ENCODE measurements around the gene DUOXA1. TPM values are rescaled to one million over a fixed set of nuclear protein-coding genes. Genes with fewer than 3 reads are reported as not detected.

Gene DUOXA1
- total RNA-seq, 2 experiments from 2014 or later = not detected

GRCh38 chr15:45100884-45101625 is 28.6 kb downstream of the DUOXA1 start:
- no peaks in the 10 kb centered on the region for H3K36me3 Mint-ChIP-seq (ENCODE audit: low read depth)
- no peaks in the 10 kb centered on the region for H3K9me3 Mint-ChIP-seq
- POLR2A ChIA-PET = no interaction called here
- H3K4me3 Mint-ChIP-seq = no peak overlapping the region
- H3K4me1 Mint-ChIP-seq = no peaks in the 10 kb centered on the region
- CTCF ChIA-PET = no interaction called here
- H3K27ac Mint-ChIP-seq = no peak overlapping the region
- DNase-seq = no peak
- peaks cover 4% of the 10 kb centered on the region for H3K27me3 Mint-ChIP-seq

- no peak overlapping the region for H3K4me3 Mint-ChIP-seq
- no peak for DNase-seq
- H3K9me3 Mint-ChIP-seq = no peaks in the 10 kb centered on the region
- CTCF ChIA-PET = no interaction called here
- H3K4me1 Mint-ChIP-seq = no peaks in the 10 kb centered on the region
- no peaks in the 10 kb centered on the region for H3K36me3 Mint-ChIP-seq (ENCODE audit: low read depth)
- no peak overlapping the region for H3K27ac Mint-ChIP-seq
- POLR2A ChIA-PET = no interaction called here
- H3K27me3 Mint-ChIP-seq = no peaks in the 10 kb centered on the region
These were observed 30.0 kb downstream of the DUOXA1 start for GRCh38 chr15:45099549-45100165.

GRCh38 chr15:45097466-45097865 is 32.2 kb downstream of the DUOXA1 start:
- no peak overlapping the region for H3K27ac Mint-ChIP-seq
- no peak for DNase-seq

GRCh38 chr15:45095661-45096060 is 34.0 kb downstream of the DUOXA1 start:
- no peaks in the 10 kb centered on the region for H3K4me1 Mint-ChIP-seq
- H3K27me3 Mint-ChIP-seq = peaks cover 10% of the 10 kb centered on the region
- no peak overlapping the region for H3K4me3 Mint-ChIP-seq
- H3K27ac Mint-ChIP-seq = no peak overlapping the region
- no peak for DNase-seq
- H3K36me3 Mint-ChIP-seq (ENCODE audit: low read depth) = no peaks in the 10 kb centered on the region
- no peaks in the 10 kb centered on the region for H3K9me3 Mint-ChIP-seq
- POLR2A ChIA-PET = no interaction called here
- CTCF ChIA-PET = interaction anchor here (1.4 kb wide), 1 partner anchor 22 kb away, joined by 3 read pairs; no protein-coding TSS in a partner anchor

More at GRCh38 chr15:45097466-45097865, 32.2 kb downstream of the DUOXA1 start:
- H3K27me3 Mint-ChIP-seq = no peaks in the 10 kb centered on the region
- H3K36me3 Mint-ChIP-seq (ENCODE audit: low read depth) = no peaks in the 10 kb centered on the region
- POLR2A ChIA-PET = no interaction called here
- CTCF ChIA-PET = interaction anchor here (1.6 kb wide), 1 partner anchor 19 kb away, joined by 4 read pairs; no protein-coding TSS in a partner anchor
- no peaks in the 10 kb centered on the region for H3K9me3 Mint-ChIP-seq
- H3K4me1 Mint-ChIP-seq = no peaks in the 10 kb centered on the region
- no peak overlapping the region for H3K4me3 Mint-ChIP-seq

GRCh38 chr15:45094358-45094730 is 35.3 kb downstream of the DUOXA1 start:
- no peak overlapping the region for H3K4me3 Mint-ChIP-seq
- CTCF ChIA-PET = interaction anchor here (1.4 kb wide), 1 partner anchor 24 kb away, joined by 3 read pairs; no protein-coding TSS in a partner anchor

GRCh38 chr15:45093622-45094357 is 35.9 kb downstream of the DUOXA1 start:
- no peaks in the 10 kb centered on the region for H3K4me1 Mint-ChIP-seq
- no peak overlapping the region for H3K27ac Mint-ChIP-seq
- DNase-seq = no peak
- H3K9me3 Mint-ChIP-seq = no peaks in the 10 kb centered on the region
- CTCF ChIA-PET = no interaction called here
- peaks cover 19% of the 10 kb centered on the region for H3K27me3 Mint-ChIP-seq
- POLR2A ChIA-PET = no interaction called here
- no peaks in the 10 kb centered on the region for H3K36me3 Mint-ChIP-seq (ENCODE audit: low read depth)
- no peak overlapping the region for H3K4me3 Mint-ChIP-seq

More at GRCh38 chr15:45094358-45094730, 35.3 kb downstream of the DUOXA1 start:
- peaks cover 17% of the 10 kb centered on the region for H3K27me3 Mint-ChIP-seq
- H3K4me1 Mint-ChIP-seq = no peaks in the 10 kb centered on the region
- H3K9me3 Mint-ChIP-seq = no peaks in the 10 kb centered on the region
- no peaks in the 10 kb centered on the region for H3K36me3 Mint-ChIP-seq (ENCODE audit: low read depth)
- POLR2A ChIA-PET = no interaction called here
- H3K27ac Mint-ChIP-seq = no peak overlapping the region
- no peak for DNase-seq

GRCh38 chr15:45093013-45093412 is 36.7 kb downstream of the DUOXA1 start:
- DNase-seq = no peak
- peaks cover 19% of the 10 kb centered on the region for H3K27me3 Mint-ChIP-seq
- ChIA-PET CTCF (no interaction called here), POLR2A (no interaction called here)
- no peaks in the 10 kb centered on the region for H3K9me3 Mint-ChIP-seq
- H3K4me1 Mint-ChIP-seq = no peaks in the 10 kb centered on the region
- H3K4me3 Mint-ChIP-seq = no peak overlapping the region
- H3K27ac Mint-ChIP-seq = no peak overlapping the region
- no peaks in the 10 kb centered on the region for H3K36me3 Mint-ChIP-seq (ENCODE audit: low read depth)

- H3K4me3 Mint-ChIP-seq = no peak overlapping the region
- ChIA-PET POLR2A (no interaction called here), CTCF (no interaction called here)
- peaks cover 29% of the 10 kb centered on the region for H3K27me3 Mint-ChIP-seq
- no peak overlapping the region for H3K27ac Mint-ChIP-seq
- H3K4me1 Mint-ChIP-seq = no peaks in the 10 kb centered on the region
- H3K36me3 Mint-ChIP-seq (ENCODE audit: low read depth) = no peaks in the 10 kb centered on the region
- no peaks in the 10 kb centered on the region for H3K9me3 Mint-ChIP-seq
- no peak for DNase-seq
These were observed 38.1 kb downstream of the DUOXA1 start for GRCh38 chr15:45091576-45091975.

- peaks cover 29% of the 10 kb centered on the region for H3K27me3 Mint-ChIP-seq
- DNase-seq = no peak
- no peak overlapping the region for H3K27ac Mint-ChIP-seq
- no peak overlapping the region for H3K4me3 Mint-ChIP-seq
- ChIA-PET POLR2A (no interaction called here), CTCF (no interaction called here)
- H3K9me3 Mint-ChIP-seq = no peaks in the 10 kb centered on the region
- H3K4me1 Mint-ChIP-seq = no peaks in the 10 kb centered on the region
- H3K36me3 Mint-ChIP-seq (ENCODE audit: low read depth) = no peaks in the 10 kb centered on the region
These were observed 38.5 kb downstream of the DUOXA1 start for GRCh38 chr15:45091161-45091560.

GRCh38 chr15:45089712-45090373 is 39.8 kb downstream of the DUOXA1 start:
- no peak overlapping the region for H3K27ac Mint-ChIP-seq
- POLR2A ChIA-PET = no interaction called here
- no peak overlapping the region for H3K4me3 Mint-ChIP-seq
- no peak for DNase-seq
- H3K36me3 Mint-ChIP-seq (ENCODE audit: low read depth) = no peaks in the 10 kb centered on the region
- CTCF ChIA-PET = interaction anchor here (1.2 to 2.0 kb wide), 2 partner anchors 28 to 120 kb away, joined by 4 to 5 read pairs; no protein-coding TSS in a partner anchor
- no peaks in the 10 kb centered on the region for H3K9me3 Mint-ChIP-seq
- no peaks in the 10 kb centered on the region for H3K4me1 Mint-ChIP-seq
- H3K27me3 Mint-ChIP-seq = peaks cover 29% of the 10 kb centered on the region

- POLR2A ChIA-PET = no interaction called here
- H3K4me1 Mint-ChIP-seq = no peaks in the 10 kb centered on the region
- peaks cover 32% of the 10 kb centered on the region for H3K27me3 Mint-ChIP-seq
- CTCF ChIA-PET = interaction anchor here (0.7 to 2.0 kb wide), 3 partner anchors 29 to 250 kb away, joined by 3 to 5 read pairs (median 4); no protein-coding TSS in a partner anchor
- no peak overlapping the region for H3K4me3 Mint-ChIP-seq
- no peak for DNase-seq
- no peaks in the 10 kb centered on the region for H3K36me3 Mint-ChIP-seq (ENCODE audit: low read depth)
- no peaks in the 10 kb centered on the region for H3K9me3 Mint-ChIP-seq
- no peak overlapping the region for H3K27ac Mint-ChIP-seq
These were observed 40.6 kb downstream of the DUOXA1 start for GRCh38 chr15:45088801-45089711.

- Mint-ChIP-seq H3K27ac (no peak overlapping the region), H3K27me3 (peaks cover 41% of the 10 kb centered on the region), H3K4me3 (no peak overlapping the region), H3K9me3 (no peaks in the 10 kb centered on the region), H3K36me3 (ENCODE audit: low read depth) (no peaks in the 10 kb centered on the region), H3K4me1 (no peaks in the 10 kb centered on the region)
- POLR2A ChIA-PET = no interaction called here
- DNase-seq = no peak
- CTCF ChIA-PET = no interaction called here
These were observed 42.2 kb downstream of the DUOXA1 start for GRCh38 chr15:45087513-45087912.

All from activated CD4-positive, alpha-beta T cell treated with anti-CD3 and anti-CD28 coated beads, Interleukin-2, amount 10 ng/mL, durations not matched to agents 7 days and 5 days (primary cell).